OCI-LY7 (cell line): ENCODE data around the gene RPL37A. TPM values are rescaled to one million over a fixed set of nuclear protein-coding genes. Genes with fewer than 3 reads are reported as not detected.

ENCODE experiments used
- BruUV-seq: library from RNA; stranded (reverse); fragments of 400-500 nt; replicated peaks from 2 replicates; lab custom pipeline; 2021; lab: Mats Ljungman, UMichigan
- CTCF ChIA-PET: fragments of 300-600 bp; sonication (Branson Sonifier 250); formaldehyde crosslinking; loops from one replicate; lab custom pipeline; 2022; ENCODE audit warnings: antibody characterized with exemption; ENCODE audit not compliant: unreplicated experiment; lab: Charles Lee
- POLR2A ChIA-PET: fragments of 300-600 bp; sonication (Branson Sonifier 250); formaldehyde crosslinking; loops from one replicate; lab custom pipeline; 2022; ENCODE audit warnings: antibody characterized with exemption; lab: Charles Lee
- DNase-seq: peaks from one replicate; pipeline ENCODE4 v3.0.0-alpha.2; 2015; ENCODE audit warnings: low spot score
- H2AFZ ChIP-seq: fragments of 200-600 bp; sonication (generic), shearing (Covaris generic); 2 replicates; pipeline ENCODE4 v1.6.1; 2014; ENCODE audit warnings: mild to moderate bottlenecking, antibody characterized with exemption, low read length, moderate library complexity
- H3K27ac ChIP-seq: fragments of 200-600 bp; sonication (generic); 2 replicates; pipeline ENCODE4 v1.5.1; 2014; ENCODE audit warnings: mixed run types, low read depth, mild to moderate bottlenecking, moderate library complexity, low read length, inconsistent platforms; ENCODE audit not compliant: poor library complexity, severe bottlenecking
- H3K36me3 ChIP-seq: fragments of 200-600 bp; sonication (generic); 2 replicates; pipeline ENCODE4 v1.6.1; 2014; ENCODE audit warnings: mild to moderate bottlenecking, antibody characterized with exemption, low read length, moderate library complexity, mixed read lengths; ENCODE audit not compliant: insufficient read depth
- H3K4me1 ChIP-seq: fragments of 200-600 bp; sonication (generic); 2 replicates; pipeline ENCODE4 v1.5.1; 2014; ENCODE audit warnings: mild to moderate bottlenecking, low read length; ENCODE audit not compliant: insufficient read depth, poor library complexity, severe bottlenecking
- H3K4me2 ChIP-seq: fragments of 200-600 bp; sonication (generic); 2 replicates; pipeline ENCODE4 v1.6.1; 2014; ENCODE audit warnings: mild to moderate bottlenecking, low read length
- H3K4me3 ChIP-seq: fragments of 200-600 bp; sonication (generic); 2 replicates; pipeline ENCODE4 v1.5.1; 2014; ENCODE audit warnings: mild to moderate bottlenecking, low read depth, low read length; ENCODE audit not compliant: poor library complexity, severe bottlenecking
- H3K79me2 ChIP-seq: fragments of 200-600 bp; sonication (generic); 2 replicates; pipeline ENCODE4 v1.6.1; 2016; ENCODE audit warnings: low read depth, mild to moderate bottlenecking, low read length, moderate library complexity, mixed read lengths; ENCODE audit not compliant: insufficient read depth
- H3K9me2 ChIP-seq: fragments of 200-600 bp; sonication (generic); 2 replicates; pipeline ENCODE4 v1.6.1; 2016; ENCODE audit warnings: mild to moderate bottlenecking, low read length, mixed read lengths; ENCODE audit not compliant: insufficient read depth
- H3K9me3 ChIP-seq: fragments of 200-600 bp; sonication (generic); 2 replicates; pipeline ENCODE4 v1.6.1; 2014; ENCODE audit warnings: mild to moderate bottlenecking, mixed run types, low read length, mixed read lengths
- H4K20me1 ChIP-seq: fragments of 200-600 bp; sonication (generic); 2 replicates; pipeline ENCODE4 v1.6.1; 2014; ENCODE audit warnings: mild to moderate bottlenecking, antibody characterized with exemption, low read length, moderate library complexity, mixed read lengths; ENCODE audit not compliant: insufficient read depth
- EZH2phosphoT487 ChIP-seq: fragments of 200-600 bp; sonication (generic); IDR thresholded peaks from 2 replicates; pipeline ENCODE4 v1.6.1; 2018; ENCODE audit warnings: low read depth, borderline replicate concordance, mild to moderate bottlenecking, mixed run types, antibody characterized with exemption, low read length, moderate library complexity, mixed read lengths
- intact Hi-C: fragments of 100-400 bp; cut with micrococcal nuclease; formaldehyde crosslinking; loops from one replicate; pipeline ENCODE4 v1.10.0; 2022; ENCODE audit not compliant: unreplicated experiment
- total RNA-seq, 2 experiments: library from RNA; depleted of rRNA in 1 of 2; stranded (reverse); fragments of >200 nt in 1 of 2; shearing (Covaris generic) in 1 of 2; gene quantifications; 2 replicates each; pipeline ENCODE4 v1.2.3, GENCODE V29; 2014 to 2022
- TF ChIP-seq, protein P1 (sequence below): fragments of 200-600 bp; sonication (generic); conservative IDR thresholded peaks from 2 replicates; pipeline ENCODE4 v1.5.1; 2014; ENCODE audit warnings: mild to moderate bottlenecking, antibody characterized with exemption, low read length, moderate library complexity, mixed read lengths

Gene RPL37A
- total RNA-seq, 2 experiments from 2014 or later, result 3,500 to 4,020 TPM

DNA sequence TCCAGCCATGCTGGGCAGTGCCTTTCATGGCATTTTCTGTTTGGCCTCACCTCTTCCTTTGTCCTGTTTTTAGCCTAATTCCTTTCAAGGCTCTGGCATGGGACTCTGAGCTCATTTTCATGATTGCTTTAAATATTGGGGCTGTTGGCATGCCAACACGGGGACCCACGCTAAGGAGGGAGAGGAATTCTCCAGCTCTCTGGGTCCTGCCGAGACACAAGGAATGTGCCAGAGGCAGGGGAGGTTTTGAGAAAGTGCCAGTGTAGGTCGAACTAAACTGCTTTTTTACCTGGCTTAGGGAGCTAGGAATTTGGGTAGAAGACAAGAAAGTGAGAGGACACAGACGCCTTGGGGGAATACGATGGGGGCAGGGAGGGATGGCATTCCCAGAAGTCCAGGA, 42.3 kb downstream of the RPL37A start:
- Histone ChIP-seq H3K4me3 (no peak overlapping the region), H3K4me1 (no peaks in the 10 kb centered on the region), H3K36me3 (no peaks in the 10 kb centered on the region), H3K4me2 (no peak overlapping the region), H3K9me2 (no peaks in the 10 kb centered on the region), H4K20me1 (no peaks in the 10 kb centered on the region), H2AFZ (no peak overlapping the region), H3K27ac (no peak overlapping the region), H3K79me2 (no peaks in the 10 kb centered on the region), H3K9me3 (no peaks in the 10 kb centered on the region)
- intact Hi-C loops, result no loop called here
- no peak for TF ChIP-seq EZH2phosphoT487
- TF ChIP-seq, protein P1, sequence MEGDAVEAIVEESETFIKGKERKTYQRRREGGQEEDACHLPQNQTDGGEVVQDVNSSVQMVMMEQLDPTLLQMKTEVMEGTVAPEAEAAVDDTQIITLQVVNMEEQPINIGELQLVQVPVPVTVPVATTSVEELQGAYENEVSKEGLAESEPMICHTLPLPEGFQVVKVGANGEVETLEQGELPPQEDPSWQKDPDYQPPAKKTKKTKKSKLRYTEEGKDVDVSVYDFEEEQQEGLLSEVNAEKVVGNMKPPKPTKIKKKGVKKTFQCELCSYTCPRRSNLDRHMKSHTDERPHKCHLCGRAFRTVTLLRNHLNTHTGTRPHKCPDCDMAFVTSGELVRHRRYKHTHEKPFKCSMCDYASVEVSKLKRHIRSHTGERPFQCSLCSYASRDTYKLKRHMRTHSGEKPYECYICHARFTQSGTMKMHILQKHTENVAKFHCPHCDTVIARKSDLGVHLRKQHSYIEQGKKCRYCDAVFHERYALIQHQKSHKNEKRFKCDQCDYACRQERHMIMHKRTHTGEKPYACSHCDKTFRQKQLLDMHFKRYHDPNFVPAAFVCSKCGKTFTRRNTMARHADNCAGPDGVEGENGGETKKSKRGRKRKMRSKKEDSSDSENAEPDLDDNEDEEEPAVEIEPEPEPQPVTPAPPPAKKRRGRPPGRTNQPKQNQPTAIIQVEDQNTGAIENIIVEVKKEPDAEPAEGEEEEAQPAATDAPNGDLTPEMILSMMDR, result no peak
- ChIA-PET POLR2A (no interaction called here), CTCF (interaction anchor here (0.5 kb wide), 1 partner anchor 319 kb away, joined by 4 read pairs; no protein-coding TSS in a partner anchor)
- no peak for DNase-seq
- BruUV-seq, result no TSS peak

DNA sequence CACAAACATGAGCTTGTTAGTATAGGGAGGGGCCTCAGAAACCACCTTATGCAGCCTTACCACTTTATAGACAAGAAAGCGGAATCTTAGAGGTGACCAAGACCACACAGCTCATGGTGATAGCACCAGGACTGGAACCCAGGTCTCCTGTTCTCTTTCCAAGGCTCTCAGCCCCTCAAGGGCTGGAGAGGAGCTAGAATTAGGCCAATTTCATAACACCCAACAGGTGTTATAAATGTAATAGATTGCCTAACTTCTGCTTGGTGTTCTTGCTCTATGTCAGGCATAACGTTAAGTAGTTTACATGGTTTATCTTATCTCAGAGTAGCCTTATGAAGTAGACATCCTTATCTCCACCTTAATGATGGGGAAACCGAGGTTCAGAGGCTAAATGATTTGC, 42.9 kb downstream of the RPL37A start:
- no peaks in the 10 kb centered on the region for H3K4me1 ChIP-seq

DNA sequence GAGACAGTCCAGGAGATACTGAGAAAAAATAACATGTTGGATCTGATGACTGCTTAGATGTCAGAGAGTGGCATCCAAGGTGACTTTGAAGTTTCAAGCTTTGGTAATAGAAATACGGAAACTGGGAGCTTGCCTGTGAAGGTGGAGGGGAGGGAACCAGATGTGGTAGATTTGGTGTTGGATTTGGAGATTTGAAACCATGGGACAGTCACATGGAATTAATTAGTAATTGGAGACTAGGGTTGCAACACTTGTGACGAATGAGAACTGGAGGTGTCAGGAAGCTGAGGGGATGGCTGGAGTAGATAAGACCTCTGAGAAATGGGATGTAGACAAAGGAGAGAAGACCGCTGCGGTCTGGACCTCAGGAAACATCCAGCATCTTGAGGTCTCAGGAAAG, 46.7 kb downstream of the RPL37A start:
- Histone ChIP-seq H2AFZ (no peak overlapping the region), H3K27ac (no peak overlapping the region), H3K4me1 (no peaks in the 10 kb centered on the region), H3K4me2 (no peak overlapping the region), H3K4me3 (no peak overlapping the region), H3K9me2 (no peaks in the 10 kb centered on the region), H3K36me3 (no peaks in the 10 kb centered on the region), H3K9me3 (no peaks in the 10 kb centered on the region), H3K79me2 (no peaks in the 10 kb centered on the region), H4K20me1 (no peaks in the 10 kb centered on the region)
- DNase-seq, result no peak
- CTCF ChIA-PET, result no interaction called here
- POLR2A ChIA-PET, result interaction anchor here (0.9 kb wide), 1 partner anchor 76 kb away, joined by 3 read pairs; no protein-coding TSS in a partner anchor
- BruUV-seq, result no TSS peak
- TF ChIP-seq, protein P1, result no peak
- TF ChIP-seq EZH2phosphoT487, result no peak
- intact Hi-C loops, result no loop called here

More for the DNA sequence above, 42.9 kb downstream of the RPL37A start:
- DNase-seq, result no peak
- no peak overlapping the region for H2AFZ ChIP-seq
- no peaks in the 10 kb centered on the region for H3K79me2 ChIP-seq
- no peak overlapping the region for H3K27ac ChIP-seq
- no peak overlapping the region for H3K4me3 ChIP-seq
- H3K36me3 ChIP-seq, result no peaks in the 10 kb centered on the region
- H3K9me2 ChIP-seq, result no peaks in the 10 kb centered on the region
- CTCF ChIA-PET, result interaction anchor here (0.5 to 0.6 kb wide), 2 partner anchors 10 to 319 kb away, joined by 3 to 4 read pairs; no protein-coding TSS in a partner anchor
- no peaks in the 10 kb centered on the region for H4K20me1 ChIP-seq
- intact Hi-C loops, result no loop called here
- POLR2A ChIA-PET, result no interaction called here
- no peak overlapping the region for H3K4me2 ChIP-seq
- TF ChIP-seq, protein P1, result no peak
- no peak for TF ChIP-seq EZH2phosphoT487
- H3K9me3 ChIP-seq, result no peaks in the 10 kb centered on the region
- no TSS peak for BruUV-seq
